SK-N-SH treated with all-trans-retinoic acid at 6 μM for 48 hours (cell line): Measurements from ENCODE around the gene CACNA2D3.

Source experiments
- ARNTL ChIP-seq: fragments of 450-650 bp; formaldehyde crosslinking; IDR thresholded peaks from 2 replicates; pipeline ENCODE4 v1.5.0; 2020; ENCODE audit warnings: low read depth, mild to moderate bottlenecking, moderate library complexity, borderline replicate concordance
- CREB5 ChIP-seq: fragments of 250-450 bp; sonication (Bioruptor Pico); IDR thresholded peaks from 2 replicates; pipeline ENCODE4 v1.5.1; 2020; ENCODE audit warnings: low read depth, mild to moderate bottlenecking, moderate library complexity
- CSRNP3 ChIP-seq: fragments of 250-450 bp; sonication (Bioruptor Pico); IDR thresholded peaks from 2 replicates; pipeline ENCODE4 v1.5.1; 2021; ENCODE audit warnings: mild to moderate bottlenecking, moderate library complexity
- GLIS3 ChIP-seq: fragments of 250-450 bp; sonication (Bioruptor Pico); IDR thresholded peaks from 2 replicates; pipeline ENCODE4 v1.5.0; 2020; ENCODE audit warnings: mild to moderate bottlenecking, moderate library complexity
- OSR1 ChIP-seq: fragments of 250-450 bp; sonication (Bioruptor Pico); IDR thresholded peaks from 2 replicates; pipeline ENCODE4 v1.8.0; 2022; ENCODE audit warnings: moderate library complexity, mild to moderate bottlenecking, inconsistent platforms
- POU6F1 ChIP-seq: fragments of 250-450 bp; sonication (Bioruptor Pico); IDR thresholded peaks from 2 replicates; pipeline ENCODE4 v1.8.0; 2021; ENCODE audit warnings: low read depth, mild to moderate bottlenecking, moderate library complexity, borderline replicate concordance
- RARB ChIP-seq: fragments of 250-450 bp; sonication (Bioruptor Pico); IDR thresholded peaks from 2 replicates; pipeline ENCODE4 v1.8.0; 2021; ENCODE audit warnings: mild to moderate bottlenecking, moderate library complexity
- TSHZ2 ChIP-seq: fragments of 250-450 bp; sonication (Bioruptor Pico); IDR thresholded peaks from 2 replicates; pipeline ENCODE4 v1.5.0; 2020; ENCODE audit warnings: mild to moderate bottlenecking, moderate library complexity
- ZFP3 ChIP-seq: fragments of 250-450 bp; sonication (Bioruptor Pico); IDR thresholded peaks from 2 replicates; pipeline ENCODE4 v1.5.0; 2020; ENCODE audit warnings: mild to moderate bottlenecking, moderate library complexity
- ZFP30 ChIP-seq: fragments of 450-650 bp; formaldehyde crosslinking; IDR thresholded peaks from 2 replicates; pipeline ENCODE4 v1.5.0; 2022; ENCODE audit warnings: mild to moderate bottlenecking, moderate library complexity
- ZNF565 ChIP-seq: fragments of 450-650 bp; formaldehyde crosslinking; conservative IDR thresholded peaks from 2 replicates; pipeline ENCODE4 v1.5.0; 2020; ENCODE audit warnings: low read depth, mild to moderate bottlenecking, moderate library complexity

- no peak for TF ChIP-seq ZFP30 (CRISPR knock-in tag)
- no peak for TF ChIP-seq ZNF565
- no peak for TF ChIP-seq POU6F1
- TF ChIP-seq GLIS3, result no peak
- no peak for TF ChIP-seq TSHZ2 (CRISPR knock-in tag)
- no peak for TF ChIP-seq OSR1
- TF ChIP-seq RARB (CRISPR knock-in tag), result no peak
- no peak for TF ChIP-seq ZFP3 (CRISPR knock-in tag)
- TF ChIP-seq CREB5 (CRISPR knock-in tag), result no peak
- no peak for TF ChIP-seq CSRNP3
- TF ChIP-seq ARNTL (CRISPR knock-in tag), result no peak
Measured at GRCh38 chr3:54223063-54223462, 100.7 kb downstream of the CACNA2D3 start.
